ENCODE data around the gene UNC80.

Gene UNC80

GRCh38 chr2:209918251-209918650 is 146.6 kb downstream of the UNC80 start:
- no peak for DNase-seq

DNA sequence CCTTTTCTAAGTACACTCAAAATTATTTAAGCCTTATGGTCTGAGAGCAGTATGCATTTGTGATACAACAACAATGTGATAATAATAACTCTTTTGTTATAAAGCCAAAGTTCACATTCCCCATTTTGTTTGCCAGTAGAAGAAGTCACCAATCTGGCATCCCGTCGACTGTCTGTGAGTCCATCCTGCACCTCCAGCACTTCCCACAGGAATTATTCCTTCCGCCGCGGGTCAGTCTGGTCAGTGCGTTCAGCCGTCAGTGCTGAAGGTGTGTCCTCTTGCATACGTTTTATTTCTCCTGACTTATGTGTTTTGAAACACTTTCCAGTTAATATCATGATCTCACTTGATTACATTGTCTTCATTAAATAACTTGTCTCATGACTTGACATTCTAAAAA is 150.5 kb downstream of the UNC80 start:
- no peak for DNase-seq

DNA sequence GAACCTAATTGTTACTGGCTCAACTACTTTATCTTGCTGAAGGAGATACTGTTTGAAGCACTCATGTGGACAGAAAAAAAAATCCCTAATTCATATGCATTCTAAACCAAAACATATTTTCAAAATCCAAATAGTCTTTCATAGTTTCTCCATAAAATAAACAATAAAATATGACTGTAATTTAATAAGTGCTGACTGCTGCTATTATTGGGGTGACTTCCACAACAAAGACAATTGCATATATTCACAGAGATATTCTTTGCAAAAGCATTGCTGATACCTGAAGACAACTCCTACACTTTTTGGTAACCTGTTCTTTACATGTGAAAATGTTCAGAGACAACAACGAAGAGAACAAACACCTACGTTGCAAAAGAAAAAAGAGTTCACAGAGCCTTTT is 157.7 kb downstream of the UNC80 start:
- no peak for DNase-seq

- DNase-seq = no peak
Observed at GRCh38 chr2:209933499-209934483, 162.2 kb downstream of the UNC80 start.

DNA sequence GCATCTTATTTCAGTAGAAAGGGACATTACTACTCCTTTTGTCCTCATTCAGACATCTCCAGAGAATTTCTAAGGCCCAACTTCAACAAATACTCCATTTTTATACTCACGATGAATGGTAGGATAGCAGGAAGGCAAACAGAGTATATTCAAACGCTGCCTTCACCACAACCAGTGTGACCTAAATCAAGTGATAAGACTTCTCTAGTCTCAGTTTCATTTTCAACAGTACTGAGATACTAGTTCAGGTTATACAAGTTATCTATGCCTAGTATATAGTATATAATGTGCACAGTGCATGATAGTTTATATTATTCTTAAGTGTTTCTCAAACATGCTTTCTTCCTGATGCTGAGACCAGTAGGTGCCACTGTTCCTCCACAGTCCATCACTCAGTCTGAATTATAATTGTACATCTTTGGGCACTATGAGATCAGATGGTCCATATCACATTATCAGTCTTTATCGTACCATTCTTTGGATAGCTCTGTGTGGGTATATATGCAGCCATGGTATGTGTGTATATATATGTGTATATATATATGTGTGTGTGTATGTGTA is 164.6 kb downstream of the UNC80 start:
- DNase-seq = no peak

- DNase-seq = no peak
Observed at GRCh38 chr2:209937893-209938292, 166.3 kb downstream of the UNC80 start.

GRCh38 chr2:209938906-209939305 is 167.3 kb downstream of the UNC80 start:
- DNase-seq = no peak

GRCh38 chr2:209940936-209941335 is 169.3 kb downstream of the UNC80 start:
- no peak for DNase-seq

DNA sequence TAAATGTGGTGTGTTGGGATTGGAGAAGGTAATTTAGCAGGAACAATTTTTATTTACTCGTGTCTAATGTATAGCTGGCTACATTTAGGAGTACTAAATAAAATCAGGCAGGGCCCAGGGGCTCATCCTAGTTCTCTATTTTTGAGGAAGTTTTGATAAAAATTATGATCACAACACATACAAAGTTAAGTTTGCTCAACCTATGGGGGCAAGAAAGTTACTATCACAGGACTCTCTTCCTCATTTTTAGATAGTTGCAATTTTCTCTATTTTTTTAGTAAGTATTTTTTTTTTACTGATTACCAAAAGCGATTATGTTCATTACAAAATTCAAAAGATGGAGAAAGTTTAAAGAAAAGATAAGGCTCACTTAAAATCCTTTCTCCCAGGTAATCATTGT is 170.8 kb downstream of the UNC80 start:
- DNase-seq = no peak

DNA sequence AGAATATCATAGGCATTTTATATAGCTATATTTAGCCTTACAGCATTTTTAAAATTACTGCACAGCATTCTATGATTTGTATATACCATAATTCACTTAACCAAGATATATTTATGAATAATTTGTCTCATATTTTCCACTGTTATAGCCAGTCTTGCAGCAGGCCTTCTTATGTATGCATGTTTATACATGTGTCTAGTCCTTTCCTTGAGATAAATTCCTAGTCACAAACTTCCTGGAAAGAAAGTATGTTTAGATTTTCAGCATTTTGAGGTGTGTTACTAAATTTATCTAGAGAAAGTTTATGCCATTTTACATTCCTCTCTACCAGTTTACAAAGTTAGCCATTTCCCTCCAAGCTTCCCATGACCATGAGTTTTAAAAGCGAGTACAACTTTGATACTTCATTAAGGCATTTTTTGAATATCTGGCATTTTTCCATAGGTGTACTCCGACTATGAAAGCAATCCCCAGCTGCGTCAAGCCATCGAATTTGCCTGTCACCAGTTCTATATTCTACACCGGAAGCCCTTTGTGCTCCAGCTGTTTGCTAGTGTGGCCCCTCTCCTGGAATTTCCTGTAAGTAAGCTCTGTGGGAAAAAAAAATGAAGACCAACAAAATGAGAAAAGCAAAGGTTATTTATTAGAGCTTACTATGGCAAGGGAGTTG is 171.4 kb downstream of the UNC80 start:
- no peak for DNase-seq

DNA sequence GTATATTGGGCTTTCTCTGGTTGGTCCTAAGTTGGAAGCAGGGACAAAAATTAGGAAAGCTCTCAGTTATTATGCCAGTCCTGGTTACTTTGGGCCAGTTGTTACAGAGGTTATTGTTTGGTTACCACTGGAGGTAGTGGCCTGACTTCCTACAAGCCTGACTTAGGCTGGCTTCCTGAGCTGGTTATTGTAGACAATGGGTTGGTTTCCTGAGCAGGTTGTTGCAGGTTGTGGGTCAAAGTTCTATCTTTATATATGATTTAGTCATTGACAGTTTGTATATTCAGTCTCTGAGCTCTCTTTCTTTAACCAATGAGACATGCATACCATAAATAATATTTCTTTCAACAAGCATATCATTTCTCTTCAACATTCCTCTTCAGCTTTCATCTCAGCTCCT is 172.1 kb downstream of the UNC80 start:
- DNase-seq = no peak

- no peak for DNase-seq
Observed at GRCh38 chr2:209946539-209946938, 174.9 kb downstream of the UNC80 start.

- no peak for DNase-seq
Observed at GRCh38 chr2:209956271-209956670, 184.6 kb downstream of the UNC80 start.

- no peak for DNase-seq
Observed at GRCh38 chr2:209958016-209958415, 186.4 kb downstream of the UNC80 start.

DNA sequence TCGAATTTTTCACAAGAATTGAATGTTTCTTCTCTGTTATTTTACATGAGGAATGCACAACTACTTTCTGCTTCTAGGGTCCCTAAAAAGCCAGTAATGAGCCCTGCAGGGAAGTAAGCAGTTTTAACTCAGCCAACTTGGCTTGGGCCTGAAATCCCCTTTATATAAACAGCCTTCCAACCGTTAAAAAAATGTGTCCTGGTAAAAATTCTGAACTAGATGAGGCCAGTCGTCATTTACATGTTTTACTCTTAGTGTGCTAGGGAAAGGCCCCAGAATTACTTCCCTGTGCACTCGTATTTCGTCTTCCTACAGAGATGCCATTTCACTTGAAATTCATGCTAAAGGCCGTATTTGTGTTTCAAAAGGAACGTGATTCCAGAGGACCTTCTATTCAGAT is 188.4 kb downstream of the UNC80 start:
- DNase-seq = no peak

GRCh38 chr2:209960676-209961630 is 189.3 kb downstream of the UNC80 start:
- DNase-seq = peak; percentile 21 to 46

- no peak for DNase-seq
Observed at GRCh38 chr2:209965723-209966122, 194.1 kb downstream of the UNC80 start.

GRCh38 chr2:209969692-209970091 is 198.1 kb downstream of the UNC80 start:
- DNase-seq = no peak

DNA sequence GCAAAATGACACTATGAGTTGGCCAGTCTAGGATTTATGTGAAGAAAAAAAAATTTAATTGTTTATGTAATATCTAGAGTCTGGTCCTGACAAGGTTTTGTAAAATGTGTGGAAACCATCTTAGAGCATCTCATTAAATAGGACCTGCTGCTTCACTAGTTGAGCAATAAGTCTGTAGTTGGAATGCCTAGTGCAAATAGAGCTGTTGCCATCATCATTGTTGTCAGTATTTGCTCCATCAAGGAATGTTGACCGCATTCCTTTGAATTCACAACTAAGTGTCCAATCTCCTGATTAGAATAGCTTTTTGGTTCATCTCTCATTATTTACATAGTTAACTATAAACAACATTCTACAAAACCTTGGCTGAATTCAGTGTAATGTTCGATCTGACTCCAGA is 198.6 kb downstream of the UNC80 start:
- DNase-seq = no peak

GRCh38 chr2:209970711-209971110 is 199.1 kb downstream of the UNC80 start:
- no peak for DNase-seq

- no peak for DNase-seq
Observed at GRCh38 chr2:209973328-209973727, 201.7 kb downstream of the UNC80 start.

- no peak for DNase-seq
Observed at GRCh38 chr2:209974576-209974975, 202.9 kb downstream of the UNC80 start.

Data from activated T-cell treated with anti-CD3 and anti-CD28 coated beads, Interleukin-2, amount 50 U/mL, for 48 hours (primary cell).